GM12873 (cell line): ENCODE measurements around the gene TAOK2.

Experiments used
- TF ChIP-seq, protein P1 (sequence below): IDR thresholded peaks from 2 replicates; pipeline ENCODE4 v1.5.1; 2012; ENCODE audit warnings: low read depth, mild to moderate bottlenecking, moderate library complexity, low read length, control low read depth; ENCODE audit not compliant: insufficient read depth; ENCODE audit errors: missing control alignments

The TAOK2 gene

DNA sequence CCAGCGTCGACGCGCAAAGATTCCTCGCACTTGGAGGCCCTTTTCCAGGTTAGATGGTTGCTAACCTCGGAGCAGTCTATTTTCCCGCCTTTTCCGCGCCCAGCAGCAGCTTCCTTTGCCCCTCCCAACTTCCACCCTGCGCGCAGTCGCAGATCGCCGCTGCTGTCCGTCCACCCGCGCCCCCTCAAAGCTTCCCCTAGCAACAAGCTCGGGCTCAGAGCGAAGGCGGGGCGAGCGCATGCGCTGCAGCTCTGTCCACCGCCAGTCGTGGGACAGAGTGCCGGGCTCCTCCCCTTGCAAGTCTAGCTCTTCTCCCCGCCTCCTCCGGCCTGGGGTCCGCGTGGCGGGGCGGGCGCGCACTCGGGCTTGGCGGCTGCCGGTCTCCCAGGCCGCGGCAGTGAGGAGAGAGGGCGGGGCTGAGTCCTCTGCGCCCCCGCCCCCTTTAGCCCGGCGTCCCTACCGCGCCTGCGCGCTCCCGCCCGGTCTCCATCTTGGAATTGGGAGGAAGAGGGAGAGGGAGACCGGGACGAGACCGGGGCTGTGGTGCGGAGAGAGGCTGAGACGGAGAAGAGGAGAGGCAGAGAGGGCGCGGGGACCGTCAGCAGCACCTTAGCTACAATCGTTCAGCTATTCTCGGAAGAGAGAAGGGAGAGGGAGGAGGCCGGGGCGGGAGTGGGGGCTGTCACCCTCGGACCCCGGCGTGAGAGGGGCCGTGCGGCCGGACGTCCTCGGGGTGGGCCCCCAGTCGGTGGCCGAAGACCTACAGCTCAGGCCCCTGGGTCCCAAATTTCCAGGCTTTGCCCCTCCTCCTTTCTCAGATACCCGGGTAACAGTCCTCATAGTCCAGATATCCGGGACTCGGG, at the start of gene TAOK2:
Gene TAOK2 (plus strand): TSS at position 485 of the 863 bp plus-strand sequence. CDS start 3,905 bp downstream, outside the sequence.
- TF ChIP-seq, protein P1, sequence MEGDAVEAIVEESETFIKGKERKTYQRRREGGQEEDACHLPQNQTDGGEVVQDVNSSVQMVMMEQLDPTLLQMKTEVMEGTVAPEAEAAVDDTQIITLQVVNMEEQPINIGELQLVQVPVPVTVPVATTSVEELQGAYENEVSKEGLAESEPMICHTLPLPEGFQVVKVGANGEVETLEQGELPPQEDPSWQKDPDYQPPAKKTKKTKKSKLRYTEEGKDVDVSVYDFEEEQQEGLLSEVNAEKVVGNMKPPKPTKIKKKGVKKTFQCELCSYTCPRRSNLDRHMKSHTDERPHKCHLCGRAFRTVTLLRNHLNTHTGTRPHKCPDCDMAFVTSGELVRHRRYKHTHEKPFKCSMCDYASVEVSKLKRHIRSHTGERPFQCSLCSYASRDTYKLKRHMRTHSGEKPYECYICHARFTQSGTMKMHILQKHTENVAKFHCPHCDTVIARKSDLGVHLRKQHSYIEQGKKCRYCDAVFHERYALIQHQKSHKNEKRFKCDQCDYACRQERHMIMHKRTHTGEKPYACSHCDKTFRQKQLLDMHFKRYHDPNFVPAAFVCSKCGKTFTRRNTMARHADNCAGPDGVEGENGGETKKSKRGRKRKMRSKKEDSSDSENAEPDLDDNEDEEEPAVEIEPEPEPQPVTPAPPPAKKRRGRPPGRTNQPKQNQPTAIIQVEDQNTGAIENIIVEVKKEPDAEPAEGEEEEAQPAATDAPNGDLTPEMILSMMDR = no peak

DNA sequence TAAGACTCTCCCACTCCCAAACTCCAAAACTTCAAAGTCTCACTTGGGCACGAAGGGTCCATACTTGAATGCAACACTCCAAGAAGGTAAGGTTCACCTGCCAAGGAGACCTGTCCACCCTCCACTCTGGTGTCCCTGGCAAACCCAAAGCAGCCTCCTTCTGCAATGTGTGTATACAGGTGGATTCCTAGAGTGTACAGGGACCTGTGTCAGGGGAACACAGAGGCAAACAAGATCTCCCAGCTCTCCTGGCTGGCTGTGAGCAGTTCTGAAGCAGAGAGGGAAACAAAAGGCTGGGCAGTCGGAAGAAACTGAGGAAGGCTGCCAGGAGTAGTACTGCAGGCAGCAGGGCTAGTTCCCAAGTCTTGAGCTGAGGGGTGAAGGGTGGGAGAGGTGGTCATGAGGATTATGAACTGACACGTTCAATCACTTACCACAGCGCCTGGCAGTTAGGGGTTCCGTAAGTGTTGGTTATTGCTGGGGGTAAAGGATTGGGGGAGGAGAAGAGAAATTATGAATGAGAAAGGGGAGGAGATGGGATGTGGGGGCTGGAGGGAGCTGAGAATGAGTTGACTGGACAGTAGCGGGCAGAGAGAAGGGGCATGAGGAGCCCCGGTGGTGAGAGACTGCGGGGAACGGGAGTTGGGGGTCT, 48.4 kb upstream of the TAOK2 start:
- TF ChIP-seq, protein P1 = no peak

DNA sequence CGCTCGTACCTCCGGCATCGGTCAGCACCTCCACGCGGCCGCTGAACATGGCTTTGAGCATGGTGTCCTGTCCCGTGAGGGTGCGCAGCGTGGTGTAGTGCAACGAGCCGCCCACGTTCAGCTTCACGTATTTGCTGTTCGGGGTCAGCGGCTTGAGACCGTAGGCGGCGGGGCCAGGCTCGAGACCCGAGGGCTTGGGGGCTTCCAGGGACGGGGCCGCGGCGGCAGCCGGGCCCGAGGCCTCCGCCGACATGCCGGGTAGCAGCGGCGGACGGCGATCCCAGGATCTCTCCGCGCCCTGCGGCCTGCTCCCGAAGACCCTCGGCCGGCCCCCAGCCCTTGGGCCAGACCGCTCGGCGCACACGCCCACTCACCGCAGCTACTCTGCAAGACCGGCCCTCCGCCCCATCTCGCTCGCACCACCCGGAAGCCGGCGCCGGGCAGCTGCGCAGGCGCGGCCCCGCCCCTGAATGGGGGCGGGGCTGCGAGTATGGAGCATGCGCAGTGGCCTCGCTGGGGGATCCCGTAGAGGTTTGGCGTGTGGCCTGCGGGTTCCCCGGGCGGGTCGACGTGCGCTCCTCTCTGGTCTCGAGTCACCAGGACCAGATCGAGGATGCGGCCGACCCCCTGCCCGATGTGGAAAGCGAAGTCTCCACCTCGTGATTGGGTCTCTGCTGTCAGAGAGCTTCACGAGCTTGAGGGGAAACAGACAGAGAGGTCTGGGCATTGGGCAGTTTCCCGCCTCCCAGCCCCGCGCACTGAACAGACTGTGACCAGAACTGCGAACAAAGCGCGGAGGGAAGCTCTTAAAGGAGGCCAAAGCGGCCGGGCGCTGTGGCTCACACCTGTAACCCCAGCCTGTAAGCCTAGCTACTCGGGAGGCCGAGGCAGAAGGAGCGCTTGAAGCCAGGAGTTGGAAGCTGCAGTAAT, 47.6 kb upstream of the TAOK2 start, which contains the start of gene KCTD13:
Gene KCTD13 (minus strand): TSS at position 446 of the 930 bp plus-strand sequence. CDS start 193 bp downstream, at position 253.
- TF ChIP-seq, protein P1 = no peak

DNA sequence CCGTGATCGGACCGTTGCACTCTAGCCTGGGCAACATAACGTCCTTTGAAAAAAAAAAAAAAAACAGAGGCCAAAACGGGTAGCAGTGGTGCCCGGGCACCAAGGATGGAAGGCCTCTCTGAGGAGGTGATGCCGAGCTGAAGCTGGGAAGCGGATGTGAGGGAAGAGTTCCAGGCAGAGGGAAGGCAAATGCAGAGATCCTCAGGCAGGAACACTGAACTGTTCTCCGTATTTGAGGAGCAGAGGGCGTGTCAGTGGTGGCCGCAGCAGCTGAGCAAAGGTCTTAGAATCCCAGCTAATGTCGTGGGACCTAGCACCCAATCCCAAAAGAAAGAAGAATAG, 47.0 kb upstream of the TAOK2 start:
- TF ChIP-seq, protein P1 = no peak

DNA sequence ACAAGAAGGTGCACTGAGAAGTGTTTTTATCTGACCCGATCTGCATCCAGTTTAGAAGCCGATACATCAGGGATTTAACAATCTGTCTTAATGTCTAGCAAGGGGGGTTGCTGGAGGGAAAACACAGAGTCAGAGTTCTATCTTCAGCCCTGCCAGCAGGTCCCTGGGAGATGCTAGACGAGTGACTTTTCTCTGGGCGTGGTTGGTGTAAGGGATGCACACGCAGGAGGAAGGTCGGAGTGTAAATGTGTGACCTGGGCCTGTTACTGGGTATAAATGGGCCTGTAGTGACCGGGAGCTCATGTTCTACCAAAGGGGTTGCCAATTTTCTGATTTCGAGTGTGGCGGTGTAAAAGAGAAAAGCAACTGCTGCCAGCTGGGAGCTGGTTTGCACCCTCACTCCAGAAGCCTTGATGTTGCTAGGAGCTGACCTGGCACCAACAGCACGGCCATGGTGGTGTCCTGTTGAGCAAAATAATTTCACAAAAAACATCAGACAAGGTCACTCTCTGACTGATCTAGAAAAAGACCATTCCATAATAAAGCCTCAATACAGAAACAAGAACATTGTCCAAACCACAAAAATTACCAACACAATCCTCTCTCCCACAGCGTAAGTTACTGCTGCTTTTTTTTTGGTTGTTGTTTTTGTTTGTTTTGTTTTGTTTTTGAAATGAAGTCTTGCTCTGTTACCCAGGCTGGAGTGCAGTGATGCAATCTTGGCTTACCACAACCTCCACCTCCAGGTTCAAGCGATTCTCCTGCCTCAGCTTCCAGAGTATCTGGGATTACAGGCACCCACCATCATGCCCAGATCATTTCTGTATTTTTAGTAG, 46.4 kb upstream of the TAOK2 start:
- TF ChIP-seq, protein P1 = no peak

DNA sequence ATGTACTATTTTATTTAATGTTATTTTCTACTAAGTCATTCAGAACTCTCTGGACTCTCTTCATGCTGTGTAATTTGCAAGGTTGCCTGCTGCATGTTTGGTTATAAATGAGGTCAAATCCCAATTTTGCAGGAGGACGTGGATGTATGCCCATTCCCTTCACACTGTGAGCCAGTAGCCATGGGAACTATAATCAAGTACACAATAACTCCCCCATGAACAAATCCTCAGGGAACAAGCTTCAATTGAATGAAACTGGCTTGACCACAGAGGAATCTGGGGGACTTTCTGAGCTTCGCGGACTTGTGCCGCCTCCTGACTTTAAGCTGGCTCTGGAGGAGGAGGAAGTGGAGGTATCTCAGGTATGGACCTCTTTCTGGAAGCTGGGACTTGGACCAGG, 33.0 kb upstream of the TAOK2 start:
- TF ChIP-seq, protein P1 = no peak
